Measurements from ENCODE around the gene ZNF581. TPM values are rescaled to one million over a fixed set of nuclear protein-coding genes. Genes with fewer than 3 reads are reported as not detected.

Gene ZNF581
- total and polyA plus RNA-seq, 9 donors: 11.2 to 40.2 (median 34.0) TPM

DNA sequence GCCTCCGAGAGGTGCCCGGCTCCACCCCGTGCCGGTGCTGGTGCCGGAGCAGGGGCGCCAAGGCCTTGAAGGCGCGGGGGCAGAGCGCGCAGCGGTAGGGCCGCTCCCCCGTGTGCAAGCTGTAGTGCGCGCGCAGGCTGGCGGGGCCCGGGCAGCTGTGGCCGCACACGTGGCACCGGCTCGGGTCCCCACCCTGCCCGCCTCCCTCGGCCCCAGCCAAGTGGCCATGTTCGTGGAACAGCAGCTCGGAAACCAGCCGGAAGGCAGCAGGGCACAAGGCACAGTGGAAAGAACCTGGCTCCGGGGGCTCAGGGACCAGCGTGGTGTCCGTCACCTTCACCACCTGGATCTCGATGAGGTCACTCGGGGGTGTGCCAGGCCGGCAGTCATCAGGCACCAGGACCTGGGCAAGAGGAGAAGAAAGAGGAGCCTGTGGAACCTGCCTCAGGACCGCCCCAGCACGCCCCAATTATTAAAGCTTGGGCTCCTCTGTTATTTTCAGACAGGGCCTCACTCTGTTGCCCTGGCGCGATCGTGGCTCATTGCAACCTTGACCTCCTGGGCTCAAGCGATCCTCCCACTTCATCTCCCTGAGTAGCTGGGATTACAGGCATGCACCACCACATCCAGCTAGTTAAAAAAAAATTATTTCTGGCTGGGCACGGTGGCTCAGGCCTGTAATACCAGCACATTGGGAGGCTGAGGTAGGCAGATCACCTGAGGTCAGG is 21.0 kb upstream of the ZNF581 start:
- intact Hi-C loops (cut with DNase I): loop anchor here in 1 of 4 donors (5.0 kb wide), 1 partner anchor 105 kb away; no protein-coding TSS in a partner anchor
- TF ChIP-seq POLR2A (IDR thresholded peaks at IDR 0.05): no peak
- TF ChIP-seq, protein P1, sequence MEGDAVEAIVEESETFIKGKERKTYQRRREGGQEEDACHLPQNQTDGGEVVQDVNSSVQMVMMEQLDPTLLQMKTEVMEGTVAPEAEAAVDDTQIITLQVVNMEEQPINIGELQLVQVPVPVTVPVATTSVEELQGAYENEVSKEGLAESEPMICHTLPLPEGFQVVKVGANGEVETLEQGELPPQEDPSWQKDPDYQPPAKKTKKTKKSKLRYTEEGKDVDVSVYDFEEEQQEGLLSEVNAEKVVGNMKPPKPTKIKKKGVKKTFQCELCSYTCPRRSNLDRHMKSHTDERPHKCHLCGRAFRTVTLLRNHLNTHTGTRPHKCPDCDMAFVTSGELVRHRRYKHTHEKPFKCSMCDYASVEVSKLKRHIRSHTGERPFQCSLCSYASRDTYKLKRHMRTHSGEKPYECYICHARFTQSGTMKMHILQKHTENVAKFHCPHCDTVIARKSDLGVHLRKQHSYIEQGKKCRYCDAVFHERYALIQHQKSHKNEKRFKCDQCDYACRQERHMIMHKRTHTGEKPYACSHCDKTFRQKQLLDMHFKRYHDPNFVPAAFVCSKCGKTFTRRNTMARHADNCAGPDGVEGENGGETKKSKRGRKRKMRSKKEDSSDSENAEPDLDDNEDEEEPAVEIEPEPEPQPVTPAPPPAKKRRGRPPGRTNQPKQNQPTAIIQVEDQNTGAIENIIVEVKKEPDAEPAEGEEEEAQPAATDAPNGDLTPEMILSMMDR (IDR thresholded peaks at IDR 0.05): no peak
- TF ChIP-seq EP300 (IDR thresholded peaks at IDR 0.05): no peak
- no peaks in the 10 kb centered on the region for H3K9me3 ChIP-seq
- H3K36me3 ChIP-seq: no peaks in the 10 kb centered on the region
- DNase-seq: peak in 4 of 5 donors; percentile 63 to 78 (median 70)
- H3K27me3 ChIP-seq: no peaks in the 10 kb centered on the region
- peak overlapping the region in 1 of 2 donors; percentile 46 for H3K27ac ChIP-seq
- peaks cover 4% of the 10 kb centered on the region for H3K4me1 ChIP-seq (ENCODE audit: insufficient read depth)
- no peak overlapping the region for H3K4me3 ChIP-seq
- 69 to 78% (median 74%) methylated on average over 40 of the region's 40 CpGs for WGBS, 3 donors

DNA sequence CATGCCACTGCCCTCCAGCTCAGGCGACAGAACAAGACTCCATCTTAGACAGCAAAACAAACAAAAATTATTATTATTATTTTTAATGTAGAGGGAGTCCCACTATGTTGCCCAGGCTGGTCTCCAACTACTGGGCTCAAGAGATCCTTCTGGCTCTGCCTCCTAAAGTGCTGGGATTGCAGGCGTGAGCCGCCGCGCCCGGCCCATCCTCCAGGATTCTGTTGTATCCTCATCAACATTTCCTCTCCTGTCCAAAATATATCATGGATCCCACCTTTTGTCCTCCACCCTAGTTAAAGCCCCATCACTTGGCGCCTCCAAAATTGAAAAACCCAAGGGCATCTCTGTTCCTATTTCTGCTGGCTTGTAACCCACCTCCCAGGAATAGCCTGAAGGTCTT is 20.3 kb upstream of the ZNF581 start:
- WGBS, 3 donors: 87 to 93% (median 90%) methylated on average over 7 of the region's 7 CpGs
- H3K4me1 ChIP-seq (ENCODE audit: insufficient read depth): peaks cover 4% of the 10 kb centered on the region
- no peaks in the 10 kb centered on the region for H3K9me3 ChIP-seq
- H3K4me3 ChIP-seq: no peak overlapping the region
- TF ChIP-seq POLR2A (IDR thresholded peaks at IDR 0.05) (no peak), EP300 (IDR thresholded peaks at IDR 0.05) (no peak)
- TF ChIP-seq, protein P1 (IDR thresholded peaks at IDR 0.05): no peak
- no peaks in the 10 kb centered on the region for H3K27me3 ChIP-seq
- no peaks in the 10 kb centered on the region for H3K36me3 ChIP-seq
- H3K27ac ChIP-seq: no peak overlapping the region
- intact Hi-C loops (cut with DNase I): loop anchor here in 1 of 4 donors (5.0 kb wide), 1 partner anchor 106 kb away; no protein-coding TSS in a partner anchor
- DNase-seq: no peak

DNA sequence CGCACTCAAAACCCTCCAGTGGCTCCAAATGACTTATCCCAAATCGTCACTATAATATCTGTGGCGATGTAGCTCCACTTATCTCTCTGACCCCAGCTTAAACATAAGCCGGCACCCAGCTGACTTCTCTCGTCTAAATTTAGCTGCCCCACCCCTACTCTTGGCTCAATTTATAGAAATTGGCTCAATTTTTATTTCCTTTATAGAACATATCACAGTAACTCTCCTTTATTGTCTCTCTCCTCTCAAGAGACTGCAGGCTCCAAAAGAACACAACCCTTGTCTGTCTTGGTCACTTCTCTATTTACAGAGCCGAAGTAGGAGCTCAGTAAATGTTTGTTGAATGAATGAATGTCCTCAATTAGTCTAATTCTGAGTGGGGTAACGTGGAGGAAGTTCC is 19.9 kb upstream of the ZNF581 start:
- intact Hi-C loops (cut with DNase I): loop anchor here in 1 of 4 donors (5.0 kb wide), 1 partner anchor 106 kb away; no protein-coding TSS in a partner anchor
- no peaks in the 10 kb centered on the region for H3K9me3 ChIP-seq
- 46 to 52% (median 51%) methylated on average over 7 of the region's 7 CpGs for WGBS, 3 donors
- TF ChIP-seq POLR2A (IDR thresholded peaks at IDR 0.05) (no peak), EP300 (IDR thresholded peaks at IDR 0.05) (no peak)
- TF ChIP-seq, protein P1 (IDR thresholded peaks at IDR 0.05): no peak
- no peaks in the 10 kb centered on the region for H3K36me3 ChIP-seq
- H3K27me3 ChIP-seq: no peaks in the 10 kb centered on the region
- peak overlapping the region; percentile 60 for H3K4me3 ChIP-seq
- peaks cover 4% of the 10 kb centered on the region for H3K4me1 ChIP-seq (ENCODE audit: insufficient read depth)
- DNase-seq: no peak
- H3K27ac ChIP-seq: peak overlapping the region; percentile 90 to 91

DNA sequence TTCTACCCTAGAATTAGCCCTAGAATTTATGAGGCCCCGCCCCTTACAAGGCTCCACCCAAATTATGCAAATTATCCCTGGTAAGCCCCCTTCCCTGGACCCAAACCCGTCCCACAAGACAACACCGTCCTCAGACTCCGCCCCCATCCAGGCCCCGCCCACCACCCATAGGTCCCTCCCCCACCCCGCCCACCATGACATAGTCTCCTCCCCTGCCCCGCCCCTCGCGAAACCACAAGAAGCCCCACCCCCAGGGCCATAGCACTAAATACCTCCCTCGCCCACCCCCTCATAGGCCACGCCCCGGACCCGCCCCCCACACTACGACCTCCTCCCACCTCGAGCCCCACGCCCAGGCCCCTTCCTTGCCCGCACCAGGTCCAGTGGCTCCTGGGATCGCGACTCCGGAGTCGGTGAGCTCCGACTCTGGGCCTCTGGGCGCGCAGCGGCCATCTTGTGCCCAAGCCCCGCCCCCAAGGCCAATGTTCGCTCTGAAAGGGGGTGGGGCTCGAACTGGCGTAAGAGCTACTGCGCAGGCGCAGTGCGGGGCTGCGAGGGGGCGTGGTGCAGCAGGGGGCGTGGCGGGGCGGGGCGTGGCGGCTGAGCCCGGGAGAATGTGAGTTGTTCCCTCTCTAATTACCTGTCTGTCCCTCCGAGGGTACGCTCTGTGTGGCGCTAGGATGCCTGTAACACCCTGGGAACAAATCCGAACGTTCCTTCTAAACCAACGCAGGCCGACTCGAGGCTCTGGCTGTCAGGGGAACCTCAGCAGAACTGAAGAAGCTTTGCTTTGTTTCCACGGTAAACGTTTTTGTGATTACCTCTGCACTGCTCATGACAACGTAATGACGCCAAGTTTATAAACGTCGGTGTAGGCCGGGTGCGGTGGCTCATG is 19.1 kb upstream of the ZNF581 start, which contains the start of gene ZNF784:
Gene ZNF784 (minus strand): TSS at position 458 of the 895 bp plus-strand sequence. CDS start 5 bp downstream, at position 453.
- intact Hi-C loops (cut with DNase I): loop anchor here in 1 of 4 donors (5.0 kb wide), 1 partner anchor 107 kb away; no protein-coding TSS in a partner anchor
- TF ChIP-seq POLR2A (IDR thresholded peaks at IDR 0.05): peak; percentile 79
- TF ChIP-seq, protein P1 (IDR thresholded peaks at IDR 0.05): no peak
- Histone ChIP-seq H3K9me3 (no peaks in the 10 kb centered on the region), H3K4me1 (ENCODE audit: insufficient read depth) (peaks cover 4% of the 10 kb centered on the region), H3K27ac (peak within 1 kb of the TSS; percentile 90 to 91), H3K27me3 (no peaks in the 10 kb centered on the region), H3K36me3 (no peaks in the 10 kb centered on the region), H3K4me3 (peak within 1 kb of the TSS; percentile 60)
- WGBS, 3 donors: 1% methylated on average over 41 to 56 of the region's 56 CpGs
- DNase-seq: peak; percentile 92 to 96 (median 95)

Data from ovary (tissue), 9 donors.